CD4-positive, alpha-beta T cell treated with Interleukin-15 for 1 hour (primary cell): Measurements from ENCODE around the gene WDPCP.
"Not testable (repeated sequence)": the region's sequence is repeated elsewhere in the genome, so short reads cannot be mapped to it uniquely, and the experiment has no call there.

ENCODE experiments used
- DNase-seq: peaks from one replicate; pipeline ENCODE4 v3.0.0-alpha.2; 2020

WDPCP gene

DNA sequence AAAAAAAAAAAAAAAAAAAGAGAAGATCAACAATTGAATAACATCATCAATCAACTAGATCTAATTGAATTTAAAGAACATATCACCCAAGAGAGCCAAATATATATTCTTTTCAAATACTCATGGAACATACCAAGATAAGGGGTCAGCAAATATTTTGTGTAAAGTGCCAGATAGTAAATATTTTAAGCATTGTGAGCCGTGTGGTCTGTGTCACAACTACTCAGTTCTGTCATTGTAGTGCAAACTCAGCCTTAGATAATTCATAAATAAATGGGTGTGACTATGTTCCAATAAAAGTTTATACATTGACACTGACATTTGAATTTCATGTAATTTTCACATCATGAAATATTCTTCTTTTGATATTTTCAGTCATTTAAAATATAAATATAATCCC is 491.8 kb downstream of the WDPCP start:
- no peak for DNase-seq

DNA sequence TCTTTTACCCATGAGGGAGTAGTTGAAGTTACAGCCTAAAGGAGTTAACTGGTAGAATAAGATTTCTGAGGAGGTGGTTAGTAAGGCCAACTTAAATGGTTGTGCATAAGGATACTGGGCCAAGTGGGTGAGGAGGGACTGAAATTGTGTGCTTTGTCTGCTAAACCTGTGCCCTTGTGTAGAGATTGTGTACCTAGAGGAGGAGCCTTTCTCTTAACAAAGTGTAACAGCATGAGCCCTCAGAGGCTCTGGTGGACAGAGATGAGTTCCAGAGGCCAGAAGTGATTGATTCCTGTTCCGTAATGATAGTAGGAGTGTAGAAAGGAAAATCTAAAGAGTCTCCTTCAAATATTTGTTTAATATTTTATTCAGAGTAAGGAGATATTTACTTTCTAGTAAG is 494.8 kb downstream of the WDPCP start:
- no peak for DNase-seq

DNA sequence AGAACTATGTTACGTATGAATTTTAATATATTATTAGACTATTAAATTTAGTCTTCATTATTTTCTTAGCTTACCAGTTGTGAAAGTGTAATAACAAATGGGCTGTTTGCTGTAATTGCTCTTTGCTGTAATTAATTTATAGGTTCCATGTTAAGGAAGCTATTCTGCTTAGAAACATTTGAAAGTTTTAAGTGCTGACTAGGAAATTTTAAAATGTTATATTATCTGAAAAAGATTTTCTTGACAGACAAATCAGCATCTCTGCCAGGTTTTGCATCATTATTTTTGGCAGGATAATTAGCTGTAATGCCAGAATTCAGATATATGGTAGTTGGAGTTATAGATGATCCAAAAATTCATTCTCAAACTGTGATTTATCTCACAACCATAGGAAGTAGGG is 495.4 kb downstream of the WDPCP start:
- DNase-seq, result no peak

DNA sequence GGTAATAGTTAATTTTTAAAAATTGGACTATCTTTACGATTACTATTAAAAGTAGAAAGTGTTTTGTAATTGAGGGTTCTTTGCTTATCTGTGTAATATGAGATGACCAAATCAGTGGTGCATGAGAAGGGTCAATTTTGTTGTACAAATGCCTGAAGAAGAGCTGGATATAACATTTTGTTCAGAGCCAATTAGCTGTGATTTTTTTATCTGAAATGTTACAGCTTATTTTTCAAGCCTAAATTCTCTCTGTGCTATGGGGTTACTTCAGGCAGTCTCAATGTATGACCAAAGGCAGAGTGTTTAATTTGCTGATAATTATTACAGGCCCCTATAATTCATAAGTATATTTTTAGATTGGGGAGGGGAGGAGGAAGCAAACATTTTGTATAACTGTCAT is 495.9 kb downstream of the WDPCP start:
- DNase-seq, result no peak

DNA sequence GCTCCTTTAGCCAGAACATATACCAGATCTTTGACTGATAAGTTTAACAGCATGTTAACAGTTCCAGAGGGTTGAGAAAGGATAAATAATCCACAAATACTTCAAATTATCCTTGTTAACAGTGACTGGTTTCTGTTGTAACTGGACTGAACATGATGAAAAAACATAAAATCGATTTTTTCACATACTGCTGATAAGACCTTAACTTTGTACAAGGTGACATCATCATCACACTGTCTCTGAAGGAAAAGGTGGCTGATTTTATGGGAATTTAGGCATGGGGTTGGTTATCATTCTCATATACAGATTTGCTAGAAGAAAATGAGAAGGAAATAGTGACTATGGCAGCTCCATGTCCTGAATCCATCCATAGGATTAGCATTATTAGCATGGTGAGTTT is 501.6 kb downstream of the WDPCP start:
- DNase-seq, result no peak

DNA sequence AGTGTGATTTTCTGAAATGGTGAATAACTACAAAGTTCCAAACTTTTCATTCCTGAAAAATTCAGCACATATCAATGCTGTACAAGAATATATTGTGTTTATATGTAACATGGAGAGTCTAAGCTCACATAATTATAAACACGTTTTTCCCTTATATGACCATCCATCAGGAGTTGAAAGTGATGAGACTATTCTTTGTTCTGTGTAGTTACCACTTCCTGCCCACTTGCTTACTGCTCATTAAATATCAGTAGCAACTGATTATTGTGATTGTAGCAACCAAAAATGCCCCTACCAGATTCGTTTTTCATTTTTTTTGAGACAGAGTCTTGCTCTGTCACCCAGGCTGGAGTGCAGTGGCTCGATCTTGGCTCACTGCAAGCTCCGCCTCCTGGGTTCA is 506.9 kb downstream of the WDPCP start:
- DNase-seq, result no peak

DNA sequence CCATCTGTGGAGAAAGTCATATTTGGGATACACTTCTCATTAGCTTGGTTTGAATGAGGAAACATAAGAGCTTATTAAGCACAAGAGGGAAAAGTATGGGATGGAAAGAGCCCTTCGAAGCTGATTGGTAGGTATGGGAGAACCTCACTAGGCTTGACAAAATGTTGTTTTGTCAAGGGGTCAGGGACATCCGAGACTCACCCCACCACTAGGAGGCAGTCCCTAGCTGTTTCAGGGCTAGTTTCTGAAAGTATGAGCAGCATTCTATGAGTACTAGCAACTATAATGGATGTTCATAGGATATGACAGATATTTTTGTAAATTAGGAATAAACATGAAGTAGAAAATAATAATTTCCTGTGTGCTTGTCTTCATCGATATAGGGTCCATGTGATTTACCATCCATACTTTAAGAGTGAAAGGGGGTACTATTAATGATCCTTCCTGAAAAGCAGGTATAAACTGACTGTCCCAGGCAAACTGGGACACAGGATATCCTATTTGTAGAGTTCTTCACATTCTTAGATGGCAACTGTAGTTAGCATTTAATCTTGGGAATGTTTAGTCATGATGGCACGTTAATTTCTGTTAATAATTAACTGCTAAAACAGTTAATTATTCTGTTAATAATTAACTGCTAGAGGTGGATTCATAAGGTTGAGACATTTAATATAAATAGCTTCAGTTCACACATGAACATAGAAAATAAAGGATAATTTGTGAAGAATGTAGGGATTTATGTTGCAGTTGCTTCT is 509.2 kb downstream of the WDPCP start:
- DNase-seq, result no peak

DNA sequence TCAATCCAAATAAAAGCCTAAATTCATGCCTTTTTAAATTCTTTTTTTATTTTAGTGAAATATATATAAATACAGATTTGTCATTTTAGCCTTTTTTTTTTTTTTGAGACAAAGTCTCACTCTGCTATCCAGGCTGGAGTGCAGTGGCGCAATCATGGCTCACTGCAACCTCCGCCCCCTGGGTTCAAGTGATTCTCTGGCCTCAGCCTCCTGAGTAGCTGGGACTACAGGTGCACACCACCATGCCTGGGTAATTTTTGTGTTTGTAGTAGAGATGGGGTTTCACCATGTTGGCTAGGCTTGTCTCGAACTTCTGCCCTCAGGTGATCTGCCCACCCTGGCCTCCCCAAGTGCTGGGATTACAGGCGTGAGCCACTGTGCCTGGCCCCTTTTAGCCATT is 513.9 kb downstream of the WDPCP start:
- not testable (repeated sequence) for DNase-seq

DNA sequence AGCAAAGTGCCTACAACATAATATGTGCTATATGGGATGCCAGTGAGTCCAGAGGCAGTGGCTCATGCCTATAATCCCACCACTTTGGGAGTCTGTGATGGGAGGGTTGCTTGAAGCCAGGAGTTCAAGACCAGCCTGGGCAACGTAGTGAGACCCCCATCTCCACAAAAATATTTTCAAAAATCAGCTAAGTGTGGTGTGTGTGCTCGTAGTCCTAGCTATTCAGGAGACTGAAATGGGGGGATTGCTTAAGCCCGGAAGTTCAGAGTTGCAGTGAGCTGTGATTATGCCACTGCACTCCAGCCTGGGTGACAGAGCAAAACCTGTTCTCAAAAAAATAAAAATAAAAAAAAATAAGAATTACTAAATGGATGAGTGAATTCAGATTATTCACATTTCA is 514.3 kb downstream of the WDPCP start:
- DNase-seq, result no peak

DNA sequence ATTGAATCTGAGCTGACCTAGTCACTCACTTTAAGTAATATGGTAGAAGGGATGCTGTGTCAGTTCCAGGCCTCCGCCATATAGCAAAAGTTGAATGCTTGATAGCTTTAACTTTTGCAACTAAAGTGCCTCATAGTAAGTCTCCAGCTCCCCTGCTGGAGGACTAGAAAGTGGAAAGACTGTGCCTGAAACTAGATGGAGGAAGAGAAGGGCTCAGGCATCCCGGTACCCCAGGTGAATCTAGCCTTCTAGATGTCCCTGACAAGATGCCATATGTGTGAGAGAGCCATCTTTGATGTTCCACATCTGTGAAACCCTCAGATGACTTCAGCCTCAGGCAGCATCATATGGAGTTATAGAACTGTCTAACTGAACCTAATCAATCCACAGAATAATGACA is 516.6 kb downstream of the WDPCP start:
- DNase-seq, result no peak
